Thymus (tissue), 11 donors: Measurements from ENCODE around the gene TOP1. TPM values are rescaled to one million over a fixed set of nuclear protein-coding genes. Genes with fewer than 3 reads are reported as not detected.
"Not testable (repeated sequence)": the region's sequence is repeated elsewhere in the genome, so short reads cannot be mapped to it uniquely, and the experiment has no call there.

Source experiments
- DNase-seq, 9 donors: peaks; one replicate each; pipeline ENCODE4 v3.0.0-alpha.2; 2013; ENCODE audit warnings: low spot score in 9 of 9, low read depth in 6 of 9, missing footprints in 1 of 9
- H3K27ac ChIP-seq, 2 donors: one replicate each; pipeline ENCODE4 v1.5.1; 2013; ENCODE audit warnings: control low read depth in 1 of 2, low read depth in 1 of 2, low read length in 1 of 2, mild to moderate bottlenecking in 1 of 2, moderate library complexity in 1 of 2
- H3K27me3 ChIP-seq, 2 donors: one replicate each; pipeline ENCODE4 v1.5.1; 2013; ENCODE audit warnings: low read length in 1 of 2; ENCODE audit not compliant: control insufficient read depth in 2 of 2, insufficient read depth in 1 of 2
- H3K36me3 ChIP-seq, 2 donors: one replicate each; pipeline ENCODE4 v1.5.1; 2013; ENCODE audit warnings: low read length in 1 of 2, mild to moderate bottlenecking in 1 of 2, moderate library complexity in 1 of 2; ENCODE audit not compliant: control insufficient read depth in 2 of 2, insufficient read depth in 2 of 2
- H3K4me1 ChIP-seq, 2 donors: one replicate each; pipeline ENCODE4 v1.5.1; 2013; ENCODE audit warnings: low read length in 2 of 2; ENCODE audit not compliant: control insufficient read depth in 2 of 2, insufficient read depth in 2 of 2
- H3K4me3 ChIP-seq, 2 donors: one replicate each; pipeline ENCODE4 v1.5.1; 2013; ENCODE audit warnings: low read length in 2 of 2, control low read depth in 1 of 2, mild to moderate bottlenecking in 1 of 2
- H3K9me3 ChIP-seq, 2 donors: one replicate each; pipeline ENCODE4 v1.5.1; 2013; ENCODE audit warnings: low read length in 1 of 2, mild to moderate bottlenecking in 1 of 2; ENCODE audit not compliant: control insufficient read depth in 2 of 2, insufficient read depth in 1 of 2
- WGBS: extraction: QIAGEN DNeasy Blood & Tissue Kit; methylation state at CpG from one replicate; pipeline ENCODE4 v1.1.7; 2013; 5-methylcytosine and 5-hydroxymethylcytosine counted together
- polyA plus RNA-seq: library from polyadenylated mRNA; stranded (reverse); fragments of 200-250 nt; gene quantifications from one replicate; pipeline ENCODE4 v1.2.3, GENCODE V29; 2013
- total RNA-seq: library from RNA; stranded (reverse); fragments of 120-200 nt; gene quantifications from one replicate; pipeline ENCODE4 v1.2.4, GENCODE V29; 2013
- donor health status: healthy.

TOP1 gene
- total and polyA plus RNA-seq, 2 donors = 26.0 to 44.2 TPM

GRCh38 chr20:41000628-41001027 is 28.0 kb upstream of the TOP1 start:
- no peak for DNase-seq
- Histone ChIP-seq H3K27ac (no peak overlapping the region), H3K4me1 (peaks cover 0 to 3% of the 10 kb centered on the region in 2 donors), H3K27me3 (no peaks in the 10 kb centered on the region), H3K9me3 (peaks cover 0 to 4% of the 10 kb centered on the region in 2 donors), H3K36me3 (no peaks in the 10 kb centered on the region), H3K4me3 (no peak overlapping the region)
- WGBS = 94% methylated on average over 2 of the region's 2 CpGs

GRCh38 chr20:41001497-41001896 is 27.1 kb upstream of the TOP1 start:
- H3K27me3 ChIP-seq = no peaks in the 10 kb centered on the region
- DNase-seq = no peak
- 98% methylated on average over 4 of the region's 4 CpGs for WGBS
- H3K9me3 ChIP-seq = peaks cover 0 to 9% of the 10 kb centered on the region in 2 donors
- H3K36me3 ChIP-seq = no peaks in the 10 kb centered on the region
- no peak overlapping the region for H3K27ac ChIP-seq
- H3K4me1 ChIP-seq = peaks cover 0 to 3% of the 10 kb centered on the region in 2 donors
- no peak overlapping the region for H3K4me3 ChIP-seq

GRCh38 chr20:41002842-41003142 is 25.8 kb upstream of the TOP1 start:
- WGBS = 98% methylated on average over 1 of the region's 1 CpG

DNA sequence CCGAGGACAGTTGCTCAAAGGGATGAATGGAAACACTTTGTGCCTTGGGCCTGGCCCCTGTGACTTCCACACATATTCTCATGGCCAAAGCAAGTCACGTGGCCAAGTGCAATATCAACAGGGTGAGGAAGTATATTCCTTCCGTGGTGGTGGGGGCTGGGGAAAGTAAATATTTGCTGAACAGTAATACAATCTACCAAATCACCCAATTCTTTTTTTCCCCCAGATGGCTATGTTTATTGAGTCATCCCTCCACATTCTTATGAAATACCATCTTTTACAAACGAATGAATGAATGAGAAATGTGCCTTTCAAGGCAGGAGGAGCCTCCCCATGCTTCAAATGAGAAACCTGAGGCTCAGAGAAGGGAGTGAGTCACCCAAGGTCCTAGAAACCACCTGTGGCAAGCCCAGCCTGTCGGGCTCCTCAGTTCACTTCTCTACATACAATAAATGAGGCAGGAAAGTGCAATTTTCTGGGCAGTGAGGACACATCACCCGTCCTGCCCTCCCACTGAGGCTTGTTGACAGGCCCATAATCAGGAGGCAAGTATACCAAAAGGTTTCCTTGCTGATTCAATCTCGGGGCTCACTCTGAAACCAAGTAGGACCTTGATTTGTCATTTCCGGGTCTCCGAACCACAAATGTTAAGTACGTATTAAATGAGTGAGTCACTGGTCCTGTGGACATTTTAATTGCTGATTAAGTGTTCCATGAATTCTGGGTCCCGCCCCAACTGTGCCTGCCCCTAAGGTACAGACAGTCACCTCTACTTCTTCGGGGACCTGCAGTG is 25.3 kb upstream of the TOP1 start:
- peaks cover 0 to 20% of the 10 kb centered on the region in 2 donors for H3K9me3 ChIP-seq
- peaks cover 2 to 4% of the 10 kb centered on the region in 2 donors for H3K4me1 ChIP-seq
- no peak overlapping the region for H3K4me3 ChIP-seq
- no peak for DNase-seq
- whole genome bisulfite sequencing = 75% methylated on average over 12 of the region's 12 CpGs
- peak overlapping the region in 1 of 2 donors; percentile 6 for H3K27ac ChIP-seq
- H3K36me3 ChIP-seq = no peaks in the 10 kb centered on the region
- H3K27me3 ChIP-seq = no peaks in the 10 kb centered on the region

More at GRCh38 chr20:41002842-41003142, 25.8 kb upstream of the TOP1 start:
- no peaks in the 10 kb centered on the region for H3K4me1 ChIP-seq
- no peaks in the 10 kb centered on the region for H3K36me3 ChIP-seq
- no peaks in the 10 kb centered on the region for H3K27me3 ChIP-seq
- peak overlapping the region in 1 of 2 donors; percentile 64 for H3K27ac ChIP-seq
- peaks cover 0 to 20% of the 10 kb centered on the region in 2 donors for H3K9me3 ChIP-seq
- DNase-seq = no peak
- no peak overlapping the region for H3K4me3 ChIP-seq

GRCh38 chr20:41003936-41004294 is 24.7 kb upstream of the TOP1 start:
- H3K9me3 ChIP-seq = peaks cover 0 to 20% of the 10 kb centered on the region in 2 donors
- not testable (repeated sequence) for H3K36me3 ChIP-seq, H3K27ac ChIP-seq, H3K4me3 ChIP-seq, DNase-seq, H3K27me3 ChIP-seq, H3K4me1 ChIP-seq
- 97% methylated on average over 6 of the region's 6 CpGs for WGBS

DNA sequence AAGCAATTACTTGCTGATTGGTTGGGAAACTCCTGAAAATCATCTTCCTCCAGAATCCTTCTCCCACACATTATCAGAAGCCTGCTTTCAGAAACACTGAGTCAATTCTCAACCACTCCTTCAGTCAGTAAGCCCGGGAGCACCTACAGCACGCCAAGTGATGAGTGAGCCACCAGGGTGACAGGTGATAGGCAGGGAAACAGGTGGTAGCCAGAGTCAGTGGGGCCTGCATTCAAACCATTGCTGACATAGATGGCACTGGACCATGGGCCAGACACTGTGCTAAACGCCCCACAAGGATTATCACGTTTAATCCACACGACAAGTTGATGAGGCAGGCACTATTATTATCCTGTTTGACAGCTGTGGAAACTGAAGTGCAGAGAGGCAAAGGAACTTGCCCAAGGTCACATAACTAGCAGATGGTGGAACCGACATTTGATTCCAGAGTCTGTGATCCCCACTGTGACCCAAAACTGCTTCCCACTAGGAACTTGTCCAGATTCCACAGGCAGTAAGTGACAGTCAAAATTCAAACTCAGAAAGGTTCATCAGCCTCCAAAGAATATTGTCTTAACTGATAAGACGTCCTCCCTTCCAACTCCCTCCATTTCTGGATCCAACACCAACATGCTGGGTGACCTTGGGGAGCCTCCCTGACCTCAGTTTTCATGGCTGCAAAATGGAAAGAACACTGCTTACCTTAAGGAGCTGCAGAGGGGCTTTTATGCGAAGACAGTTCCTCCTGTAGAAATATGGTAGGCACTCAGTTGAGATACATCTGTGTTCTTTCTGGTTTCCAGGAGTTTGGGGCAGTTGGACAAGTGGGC is 23.9 kb upstream of the TOP1 start:
- Histone ChIP-seq H3K4me1 (peaks cover 4 to 12% of the 10 kb centered on the region in 2 donors), H3K27ac (no peak overlapping the region), H3K9me3 (peaks cover 0 to 20% of the 10 kb centered on the region in 2 donors), H3K36me3 (no peaks in the 10 kb centered on the region), H3K4me3 (no peak overlapping the region), H3K27me3 (no peaks in the 10 kb centered on the region)
- 95% methylated on average over 8 of the region's 8 CpGs for WGBS
- DNase-seq = no peak

- Histone ChIP-seq H3K4me3 (no peak overlapping the region), H3K27ac (no peak overlapping the region), H3K36me3 (no peaks in the 10 kb centered on the region), H3K4me1 (peaks cover 6 to 16% of the 10 kb centered on the region in 2 donors), H3K9me3 (peaks cover 0 to 20% of the 10 kb centered on the region in 2 donors), H3K27me3 (no peaks in the 10 kb centered on the region)
- WGBS = 61% methylated on average over 4 of the region's 4 CpGs
- DNase-seq = no peak
Measured at GRCh38 chr20:41005361-41005729, 23.3 kb upstream of the TOP1 start.

GRCh38 chr20:41006126-41006935 is 22.3 kb upstream of the TOP1 start:
- Histone ChIP-seq H3K36me3 (no peaks in the 10 kb centered on the region), H3K27ac (no peak overlapping the region), H3K4me3 (no peak overlapping the region), H3K4me1 (peaks cover 16 to 24% of the 10 kb centered on the region in 2 donors), H3K27me3 (no peaks in the 10 kb centered on the region), H3K9me3 (peaks cover 0 to 20% of the 10 kb centered on the region in 2 donors)
- WGBS = 98% methylated on average over 13 of the region's 13 CpGs
- no peak for DNase-seq
